Prostate gland (tissue), 2 donors: ENCODE results near the gene CYP1A2. TPM values are rescaled to one million over a fixed set of nuclear protein-coding genes. Genes with fewer than 3 reads are reported as not detected.

Experiments used
- DNase-seq: peaks from one replicate; pipeline ENCODE4 v3.0.0-alpha.2; 2019; ENCODE audit warnings: low spot score
- H3K27ac ChIP-seq, 2 donors: fragments of 200-600 bp; sonication (generic); 2 replicates each; pipeline ENCODE4 v1.5.1; 2017 to 2019
- H3K27me3 ChIP-seq: fragments of 200-600 bp; sonication (generic); replicated peaks from 2 replicates; pipeline ENCODE4 v1.5.1; 2019; ENCODE audit not compliant: insufficient read depth
- H3K36me3 ChIP-seq, 2 donors: fragments of 200-600 bp; sonication (generic); 1 replicate in 1 of 2; 2 replicates in 1 of 2; pipeline versions ENCODE4 v1.5.1 to v1.8.1; 2017 to 2019
- H3K4me1 ChIP-seq: fragments of 200-600 bp; sonication (generic); replicated peaks from 2 replicates; pipeline ENCODE4 v1.5.1; 2019
- H3K4me3 ChIP-seq, 2 donors: fragments of 200-600 bp; sonication (generic); 2 replicates each; pipeline ENCODE4 v1.5.1; 2017 to 2019
- H3K9me3 ChIP-seq: fragments of 200-600 bp; sonication (generic); 2 replicates; pipeline ENCODE4 v1.5.1; 2017
- CTCF ChIP-seq, 4 experiments: fragments of 200-600 bp in 2 of 4; fragments of 450-650 bp in 2 of 4; sonication (generic) in 2 of 4; IDR thresholded peaks; 1 replicate in 3 of 4; 2 replicates in 1 of 4; pipeline ENCODE4 v1.5.1; 2016 to 2019; ENCODE audit warnings: antibody characterized with exemption in 4 of 4, mild to moderate bottlenecking in 2 of 4, moderate library complexity in 2 of 4
- POLR2A ChIP-seq: fragments of 450-650 bp; IDR thresholded peaks from one replicate; pipeline ENCODE4 v1.6.1; 2016; ENCODE audit warnings: antibody characterized with exemption, mild to moderate bottlenecking
- POLR2AphosphoS5 ChIP-seq: sonication (generic); formaldehyde crosslinking; IDR thresholded peaks from one replicate; pipeline ENCODE4 v1.6.1; 2017; ENCODE audit warnings: antibody characterized with exemption
- WGBS: methylation state at CpG from one replicate; pipeline ENCODE4 v1.1.5; 2018; 5-methylcytosine and 5-hydroxymethylcytosine counted together
- intact Hi-C: fragments of 100-400 bp; cut with DNase I; formaldehyde crosslinking; loops from one replicate; pipeline ENCODE4 v1.14.2; 2022
- total RNA-seq, 2 donors: library from RNA; depleted of rRNA; stranded (reverse); fragments of >200 nt; gene quantifications; one replicate each; pipeline ENCODE4 v1.1.0, GENCODE V29; 2016

Gene CYP1A2
- total RNA-seq, 2 donors from 2014 or later = 0.46 TPM; not detected in 1

DNA sequence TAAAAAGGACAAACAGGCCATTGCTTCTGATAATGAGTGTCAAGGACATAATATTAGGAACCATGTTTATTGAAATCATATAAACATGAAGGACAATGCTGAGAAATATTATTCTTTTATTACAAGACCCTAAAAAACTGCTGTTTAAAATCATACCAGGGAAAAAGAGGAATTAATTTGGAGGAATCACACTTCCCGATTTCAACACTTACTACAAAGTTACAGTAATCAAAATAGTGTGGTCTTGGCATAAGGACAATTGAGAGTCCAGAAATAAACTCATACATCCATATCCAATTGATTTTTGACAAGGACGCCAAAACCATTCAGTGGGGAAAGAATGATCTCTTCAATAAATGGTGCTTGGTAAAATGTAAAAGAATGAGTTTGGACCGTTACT lies 36.3 kb upstream of the CYP1A2 start:
- intact Hi-C loops = no loop called here
- Histone ChIP-seq H3K4me1 (no peaks in the 10 kb centered on the region), H3K36me3 (no peaks in the 10 kb centered on the region), H3K27ac (no peak overlapping the region), H3K27me3 (no peaks in the 10 kb centered on the region), H3K9me3 (no peaks in the 10 kb centered on the region), H3K4me3 (no peak overlapping the region)
- no peak for TF ChIP-seq POLR2AphosphoS5
- 74% methylated on average over 3 of the region's 3 CpGs for WGBS
- no peak for DNase-seq

GRCh38 chr15:74716651-74717050 lies 32.0 kb upstream of the CYP1A2 start:
- H3K9me3 ChIP-seq = no peaks in the 10 kb centered on the region
- intact Hi-C loops = no loop called here
- H3K27me3 ChIP-seq = no peaks in the 10 kb centered on the region
- no peak for DNase-seq
- no peaks in the 10 kb centered on the region for H3K36me3 ChIP-seq
- WGBS = 78% methylated on average over 5 of the region's 5 CpGs
- H3K27ac ChIP-seq = no peak overlapping the region
- H3K4me3 ChIP-seq = no peak overlapping the region
- no peaks in the 10 kb centered on the region for H3K4me1 ChIP-seq
- no peak for TF ChIP-seq POLR2AphosphoS5
- no peak for TF ChIP-seq POLR2A
- TF ChIP-seq CTCF (IDR thresholded peaks at IDR 0.05) = no peak

DNA sequence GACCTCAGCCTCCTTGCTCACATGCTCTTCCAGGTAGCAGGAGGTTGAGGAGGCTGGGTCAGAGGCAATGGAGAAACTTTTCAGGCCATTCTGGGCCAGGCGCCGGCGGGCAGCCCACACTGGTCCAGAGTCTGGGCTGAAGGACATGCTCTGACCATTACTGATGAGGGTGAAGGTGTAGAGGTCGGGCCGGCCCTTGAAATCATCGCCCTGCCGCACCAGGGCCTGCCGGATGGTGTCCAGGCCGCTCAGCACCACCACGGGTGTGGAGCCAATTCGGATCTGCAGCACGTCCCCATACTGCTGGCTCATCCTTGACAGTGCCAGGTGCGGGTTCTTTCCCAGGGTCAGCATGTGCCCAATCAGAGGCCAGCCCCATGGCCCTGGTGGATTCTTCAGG lies 26.1 kb upstream of the CYP1A2 start:
- Histone ChIP-seq H3K9me3 (no peaks in the 10 kb centered on the region), H3K27ac (no peak overlapping the region), H3K4me3 (no peak overlapping the region), H3K36me3 (no peaks in the 10 kb centered on the region), H3K27me3 (peaks cover 3% of the 10 kb centered on the region), H3K4me1 (no peaks in the 10 kb centered on the region)
- WGBS = 86% methylated on average over 8 of the region's 13 CpGs
- no peak for DNase-seq
- no peak for TF ChIP-seq POLR2AphosphoS5
- TF ChIP-seq CTCF (IDR thresholded peaks at IDR 0.05) = no peak
- TF ChIP-seq POLR2A = no peak
- intact Hi-C loops = no loop called here

DNA sequence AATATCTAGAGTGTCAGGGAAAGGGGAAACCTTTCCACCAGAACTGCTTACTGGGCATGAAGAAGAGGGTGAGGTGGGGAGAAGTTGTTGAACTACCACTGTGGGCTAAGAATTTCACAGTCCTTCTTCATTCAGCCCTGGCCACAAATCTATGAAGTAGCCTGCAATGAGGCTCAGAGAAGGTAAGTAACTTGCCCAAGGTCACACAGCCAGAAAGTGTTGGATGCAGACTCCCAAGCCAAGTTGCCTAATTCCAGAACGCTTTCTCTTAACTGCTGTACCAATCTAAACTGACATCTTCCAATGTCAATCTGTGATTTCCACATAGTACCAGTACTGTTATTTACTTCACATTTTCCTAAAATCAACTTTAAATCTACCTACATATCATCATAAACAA lies 25.5 kb upstream of the CYP1A2 start:
- TF ChIP-seq POLR2A (no peak), CTCF (IDR thresholded peaks at IDR 0.05) (no peak), POLR2AphosphoS5 (no peak)
- Histone ChIP-seq H3K36me3 (no peaks in the 10 kb centered on the region), H3K27ac (no peak overlapping the region), H3K4me1 (no peaks in the 10 kb centered on the region), H3K27me3 (peaks cover 4% of the 10 kb centered on the region), H3K9me3 (no peaks in the 10 kb centered on the region), H3K4me3 (no peak overlapping the region)
- WGBS = 83% methylated on average over 1 of the region's 1 CpG
- intact Hi-C loops = no loop called here
- DNase-seq = no peak

- WGBS = 89% methylated on average over 1 of the region's 1 CpG
- H3K4me1 ChIP-seq = no peaks in the 10 kb centered on the region
- H3K27ac ChIP-seq = no peak overlapping the region
- H3K4me3 ChIP-seq = no peak overlapping the region
- no peaks in the 10 kb centered on the region for H3K36me3 ChIP-seq
- no peak for DNase-seq
- no peak for TF ChIP-seq CTCF (IDR thresholded peaks at IDR 0.05)
- TF ChIP-seq POLR2A = no peak
- peak; percentile 63 for TF ChIP-seq POLR2AphosphoS5
- H3K9me3 ChIP-seq = no peaks in the 10 kb centered on the region
- peaks cover 4% of the 10 kb centered on the region for H3K27me3 ChIP-seq
- intact Hi-C loops = no loop called here
Measured at GRCh38 chr15:74723754-74724334, 24.8 kb upstream of the CYP1A2 start.
